Hepatocyte (in vitro differentiated cells): ENCODE data around the gene SSTR3.

Source experiments
- EZH2 ChIP-seq: fragments of 200-600 bp; sonication (generic); IDR thresholded peaks from 2 replicates; pipeline ENCODE4 v1.6.1; 2016; ENCODE audit warnings: antibody characterized with exemption, mild to moderate bottlenecking, borderline replicate concordance
- EZH2phosphoT487 ChIP-seq: fragments of 200-600 bp; sonication (generic); IDR thresholded peaks from one replicate; pipeline ENCODE4 v1.6.1; 2018; ENCODE audit warnings: antibody characterized with exemption, mild to moderate bottlenecking, low read depth, moderate library complexity; ENCODE audit not compliant: unreplicated experiment, severe bottlenecking
- TF ChIP-seq, protein P1 (sequence below): fragments of 200-600 bp; sonication (generic); IDR thresholded peaks from 2 replicates; pipeline ENCODE4 v1.5.1; 2016; ENCODE audit warnings: antibody characterized with exemption, mild to moderate bottlenecking; ENCODE audit not compliant: poor library complexity

DNA sequence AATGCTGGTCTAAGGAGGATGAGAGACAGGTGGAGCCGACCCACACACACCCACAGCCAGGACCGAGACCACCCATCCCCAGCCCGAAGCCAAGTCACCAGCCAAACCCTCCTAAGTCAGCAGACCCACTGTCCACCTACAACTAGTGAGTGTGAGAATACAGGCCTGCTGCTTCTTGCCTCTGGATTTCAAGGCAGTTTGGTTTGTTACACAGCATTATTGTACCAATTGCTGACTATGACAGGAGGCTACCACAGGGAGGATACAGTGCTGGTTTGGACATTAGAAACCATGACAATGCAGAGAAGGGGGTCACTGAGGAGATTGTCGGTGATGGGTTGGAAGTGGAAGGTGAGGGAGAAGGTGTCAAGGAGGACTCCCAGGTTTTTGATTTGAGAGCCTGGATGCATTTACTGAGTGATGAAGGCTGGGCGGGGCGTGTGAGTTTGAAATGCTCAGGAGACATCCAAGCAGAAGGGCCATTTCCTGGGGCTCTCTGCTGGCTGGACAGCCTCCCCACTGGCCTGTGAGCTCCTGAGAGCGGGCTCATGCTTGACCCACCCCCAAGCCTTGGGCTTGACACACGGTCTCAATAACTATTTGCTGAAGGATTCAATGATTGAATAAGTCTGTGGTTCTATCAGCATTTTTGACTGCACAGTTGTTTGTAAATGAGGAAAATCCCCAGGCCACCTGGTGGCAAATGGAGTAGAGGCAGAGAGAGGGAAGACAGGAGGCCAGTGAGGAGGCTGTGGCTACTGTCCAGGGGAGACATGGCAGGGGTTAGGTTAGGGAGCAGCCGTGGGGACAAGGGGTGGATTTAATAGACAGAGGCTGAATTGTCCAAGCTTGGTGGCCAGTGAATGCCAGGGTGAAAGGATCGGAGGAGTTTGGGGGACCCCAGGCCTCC, 9.4 kb upstream of the SSTR3 start:
- TF ChIP-seq, protein P1, sequence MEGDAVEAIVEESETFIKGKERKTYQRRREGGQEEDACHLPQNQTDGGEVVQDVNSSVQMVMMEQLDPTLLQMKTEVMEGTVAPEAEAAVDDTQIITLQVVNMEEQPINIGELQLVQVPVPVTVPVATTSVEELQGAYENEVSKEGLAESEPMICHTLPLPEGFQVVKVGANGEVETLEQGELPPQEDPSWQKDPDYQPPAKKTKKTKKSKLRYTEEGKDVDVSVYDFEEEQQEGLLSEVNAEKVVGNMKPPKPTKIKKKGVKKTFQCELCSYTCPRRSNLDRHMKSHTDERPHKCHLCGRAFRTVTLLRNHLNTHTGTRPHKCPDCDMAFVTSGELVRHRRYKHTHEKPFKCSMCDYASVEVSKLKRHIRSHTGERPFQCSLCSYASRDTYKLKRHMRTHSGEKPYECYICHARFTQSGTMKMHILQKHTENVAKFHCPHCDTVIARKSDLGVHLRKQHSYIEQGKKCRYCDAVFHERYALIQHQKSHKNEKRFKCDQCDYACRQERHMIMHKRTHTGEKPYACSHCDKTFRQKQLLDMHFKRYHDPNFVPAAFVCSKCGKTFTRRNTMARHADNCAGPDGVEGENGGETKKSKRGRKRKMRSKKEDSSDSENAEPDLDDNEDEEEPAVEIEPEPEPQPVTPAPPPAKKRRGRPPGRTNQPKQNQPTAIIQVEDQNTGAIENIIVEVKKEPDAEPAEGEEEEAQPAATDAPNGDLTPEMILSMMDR: no peak
- TF ChIP-seq EZH2 (no peak), EZH2phosphoT487 (no peak)
